K562 (cell line): ENCODE results near the gene PTH2. TPM values are rescaled to one million over a fixed set of nuclear protein-coding genes. Genes with fewer than 3 reads are reported as not detected.

ENCODE experiments used
- ASH1L ChIP-seq: fragments of 450-650 bp; IDR thresholded peaks from 2 replicates; pipeline ENCODE4 v1.6.1; 2018; ENCODE audit warnings: borderline replicate concordance, mild to moderate bottlenecking, low read depth; ENCODE audit not compliant: partially characterized antibody
- BCOR ChIP-seq: fragments of 450-650 bp; IDR thresholded peaks from 2 replicates; pipeline ENCODE4 v1.6.1; 2016
- BMI1 ChIP-seq: fragments of 150-350 bp; IDR thresholded peaks from 2 replicates; pipeline ENCODE4 v1.6.1; 2014; ENCODE audit warnings: low read length
- CUX1 ChIP-seq: fragments of 200-800 bp; sonication (Bioruptor generic); IDR thresholded peaks from 2 replicates; pipeline ENCODE4 v1.6.1; 2016; ENCODE audit warnings: missing genetic modification characterization, missing compliant biosample characterization
- DMBX1 ChIP-seq: fragments of 250-450 bp; sonication (Bioruptor Pico); IDR thresholded peaks from 2 replicates; pipeline ENCODE4 v1.8.0; 2022; ENCODE audit warnings: inconsistent platforms, mild to moderate bottlenecking, moderate library complexity, borderline replicate concordance
- HDAC2 ChIP-seq: fragments of 450-650 bp; IDR thresholded peaks from 2 replicates; pipeline ENCODE4 v1.6.1; 2016; ENCODE audit warnings: mild to moderate bottlenecking
- HEY1 ChIP-seq: fragments of 250-450 bp; sonication (Bioruptor Pico); IDR thresholded peaks from 2 replicates; pipeline ENCODE4 v1.5.0; 2020; ENCODE audit warnings: mild to moderate bottlenecking, moderate library complexity, borderline replicate concordance
- HMG20B ChIP-seq: fragments of 250-450 bp; sonication (Bioruptor Pico); IDR thresholded peaks from 2 replicates; pipeline ENCODE4 v1.5.0; 2021; ENCODE audit warnings: mild to moderate bottlenecking
- MEIS2 ChIP-seq: fragments of 450-650 bp; IDR thresholded peaks from 2 replicates; pipeline ENCODE4 v1.6.1; 2014; ENCODE audit warnings: mild to moderate bottlenecking; ENCODE audit not compliant: partially characterized antibody
- TFAP4 ChIP-seq: sonication (generic); formaldehyde crosslinking; IDR thresholded peaks from 2 replicates; pipeline ENCODE4 v1.8.0; 2022; ENCODE audit warnings: missing genetic modification reagents, mild to moderate bottlenecking, moderate library complexity, borderline replicate concordance
- THRB ChIP-seq: fragments of 450-650 bp; formaldehyde crosslinking; conservative IDR thresholded peaks from 2 replicates; pipeline ENCODE4 v1.4.0; 2022; ENCODE audit warnings: mild to moderate bottlenecking, missing genetic modification characterization
- ZBTB9 ChIP-seq: fragments of 450-650 bp; formaldehyde crosslinking; IDR thresholded peaks from 2 replicates; pipeline ENCODE4 v1.4.0; 2020; ENCODE audit warnings: mild to moderate bottlenecking, moderate library complexity
- ZNF282 ChIP-seq: sonication (generic); formaldehyde crosslinking; IDR thresholded peaks from 2 replicates; pipeline ENCODE4 v1.8.1; 2023; ENCODE audit warnings: missing genetic modification reagents
- ZNF583 ChIP-seq: fragments of 250-450 bp; sonication (Bioruptor Pico); IDR thresholded peaks from 2 replicates; pipeline ENCODE4 v1.4.0; 2020
- polyA plus RNA-seq, 8 experiments: library from polyadenylated mRNA; depleted of rRNA in 4 of 8; stranded (reverse) in 5 of 8; unstranded in 3 of 8; fragments of >200 nt; fragmentation: Nextera tagmentation in 2 of 8; fragmentation: Illumina TruSeq in 1 of 8; extraction: Ambion mirVana in 2 of 8; extraction: Trizol in 1 of 8; gene quantifications; 2 replicates each; pipeline versions ENCODE4 v1.2.1 to v1.2.3, GENCODE V29; 2011 to 2014; ENCODE audit warnings: inconsistent platforms in 1 of 8, missing spikeins in 1 of 8
- total RNA-seq, 7 experiments: library from RNA; depleted of rRNA in 6 of 7; stranded (reverse); fragments of >200 nt in 6 of 7; fragmentation: Illumina TruSeq in 2 of 7; extraction: Trizol in 2 of 7; gene quantifications; 2 replicates each; pipeline versions ENCODE4 v1.2.1 to v1.2.3, GENCODE V29; 2011 to 2021; ENCODE audit warnings: low replicate concordance in 1 of 7
- TF ChIP-seq, protein P1 (sequence below): sonication (generic); formaldehyde crosslinking; IDR thresholded peaks from 2 replicates; pipeline ENCODE4 v1.8.0; 2022; ENCODE audit warnings: mild to moderate bottlenecking, missing genetic modification reagents
- TF ChIP-seq, protein P2 (sequence below): sonication (generic); formaldehyde crosslinking; IDR thresholded peaks from 2 replicates; pipeline ENCODE4 v1.9.0; 2022; ENCODE audit warnings: mild to moderate bottlenecking, missing genetic modification reagents

The PTH2 gene
- total and polyA plus RNA-seq, 9 of the 15 experiments (the other 6 are each of a cell fraction or from before 2014, with no cell fraction given): 1.3 TPM; not detected in 8

DNA sequence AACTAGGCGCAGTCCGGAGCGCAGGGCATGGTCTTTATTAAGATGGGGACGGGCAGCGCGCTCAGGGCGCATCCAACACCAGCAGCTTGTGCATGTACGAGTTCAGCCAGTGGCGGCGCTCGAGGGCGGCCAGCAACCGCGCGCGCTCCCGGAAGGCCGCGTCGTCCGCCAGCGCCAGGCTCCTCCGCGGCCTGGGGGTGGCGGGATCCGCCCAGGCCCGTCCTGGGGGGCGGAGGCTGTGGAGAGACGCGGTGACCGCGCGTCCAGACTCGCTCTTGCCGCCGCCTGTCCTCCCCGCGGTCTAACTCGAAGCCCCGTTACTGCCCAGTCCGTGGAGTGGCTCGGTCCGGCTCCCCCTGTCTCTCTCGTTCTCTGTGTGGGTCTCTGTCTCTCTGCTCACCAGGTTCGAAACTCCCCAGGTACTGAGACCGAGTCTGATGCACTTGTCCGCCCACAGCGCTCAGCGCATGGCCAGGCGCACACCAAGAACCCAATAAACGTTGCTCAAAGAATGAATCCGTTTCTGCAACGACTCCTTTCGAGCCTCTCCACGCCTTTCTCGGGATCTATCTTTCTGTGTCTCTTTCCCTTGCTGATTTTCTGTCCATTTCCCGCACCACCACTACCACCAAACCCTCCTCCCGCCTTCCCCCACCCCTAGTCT, 702 bp downstream of the PTH2 start (continued):
- no peak for TF ChIP-seq CUX1
- peak; percentile 67; the same call in 1 of the 2 replicates for TF ChIP-seq ZBTB9 (CRISPR knock-in tag)
- peak; percentile 48; the same call in 1 of the 2 replicates for TF ChIP-seq ZNF583 (CRISPR knock-in tag)
- no peak for TF ChIP-seq HMG20B (CRISPR knock-in tag)
- TF ChIP-seq ZNF282 (CRISPR knock-in tag): 0 out of 2 replicates have a peak, but pooled peaks have one; percentile 61
- peak; percentile 81 for TF ChIP-seq HDAC2
- TF ChIP-seq HEY1 (CRISPR knock-in tag): no peak
- TF ChIP-seq TFAP4 (CRISPR knock-in tag): peak; percentile 78
- no peak for TF ChIP-seq BMI1
- peak; percentile 6 for TF ChIP-seq MEIS2
- TF ChIP-seq, protein P1, sequence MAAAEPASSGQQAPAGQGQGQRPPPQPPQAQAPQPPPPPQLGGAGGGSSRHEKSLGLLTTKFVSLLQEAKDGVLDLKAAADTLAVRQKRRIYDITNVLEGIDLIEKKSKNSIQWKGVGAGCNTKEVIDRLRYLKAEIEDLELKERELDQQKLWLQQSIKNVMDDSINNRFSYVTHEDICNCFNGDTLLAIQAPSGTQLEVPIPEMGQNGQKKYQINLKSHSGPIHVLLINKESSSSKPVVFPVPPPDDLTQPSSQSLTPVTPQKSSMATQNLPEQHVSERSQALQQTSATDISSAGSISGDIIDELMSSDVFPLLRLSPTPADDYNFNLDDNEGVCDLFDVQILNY (CRISPR knock-in tag): peak; percentile 94; the same call in 1 of the 2 replicates
- no peak; the same call in 1 of the 2 replicates for TF ChIP-seq THRB (CRISPR knock-in tag)
- TF ChIP-seq DMBX1 (CRISPR knock-in tag): peak; percentile 81
- TF ChIP-seq ASH1L: peak; percentile 23
- TF ChIP-seq, protein P2, sequence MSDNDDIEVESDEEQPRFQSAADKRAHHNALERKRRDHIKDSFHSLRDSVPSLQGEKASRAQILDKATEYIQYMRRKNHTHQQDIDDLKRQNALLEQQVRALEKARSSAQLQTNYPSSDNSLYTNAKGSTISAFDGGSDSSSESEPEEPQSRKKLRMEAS (CRISPR knock-in tag): peak; percentile 93
- peak; percentile 79 for TF ChIP-seq BCOR
